Raji (cell line): ENCODE data around the gene TRIM26.

Source experiments
- POLR2A ChIP-seq: IDR thresholded peaks from 2 replicates; pipeline ENCODE4 v1.6.1; 2011; ENCODE audit warnings: low read depth, low read length, control low read depth; ENCODE audit not compliant: insufficient read depth

The TRIM26 gene

DNA sequence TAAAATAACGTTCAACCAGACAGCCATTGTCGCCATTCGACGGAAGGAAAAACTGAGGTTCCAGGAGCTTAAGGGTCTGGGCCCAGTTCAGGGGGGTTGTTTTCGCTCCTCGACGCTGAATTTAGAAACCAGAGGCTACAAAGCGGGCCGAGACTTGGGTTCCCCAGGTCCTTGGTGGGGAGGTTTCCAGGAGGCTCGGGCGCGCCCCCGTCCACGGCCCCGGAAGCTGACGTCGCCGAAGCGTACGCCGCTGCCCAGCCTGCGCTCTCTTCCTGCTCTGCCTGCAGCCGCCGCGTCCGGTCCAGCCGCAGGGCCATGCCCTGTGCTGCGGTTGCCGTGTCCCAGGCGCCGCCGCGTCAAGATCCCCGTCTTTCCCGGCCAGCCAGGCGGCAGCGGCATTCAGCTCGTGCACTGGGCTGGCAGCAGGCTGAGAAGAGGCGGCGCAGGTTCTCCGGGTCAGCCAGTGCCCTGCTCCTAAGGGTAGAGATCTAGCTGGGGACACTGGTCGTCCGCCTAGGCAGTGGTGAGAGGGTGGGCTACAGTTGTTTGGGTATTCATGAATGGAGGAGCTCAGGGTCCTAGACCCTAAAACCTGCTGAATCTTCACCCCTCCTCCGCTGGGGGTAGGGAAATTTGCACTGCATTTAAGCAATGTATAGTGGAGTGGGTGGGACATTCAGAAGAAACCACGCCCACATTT, 901 bp upstream of the TRIM26 start:
- TF ChIP-seq POLR2A: peak; percentile 92

DNA sequence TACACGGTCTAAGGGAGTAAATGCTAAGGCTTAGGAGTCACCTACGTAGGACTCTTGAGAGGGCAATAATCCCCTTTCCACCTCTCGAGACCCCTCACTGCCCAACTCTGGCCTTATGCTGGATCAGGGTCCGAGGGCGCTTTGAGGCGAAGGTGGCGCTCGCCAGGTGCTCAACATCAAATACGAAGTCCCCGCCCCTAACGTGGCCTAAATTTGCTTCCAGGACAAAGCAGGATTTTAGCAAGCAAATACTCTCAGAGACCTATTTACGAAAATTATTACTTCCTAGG, 406 bp upstream of the TRIM26 start:
- no peak for TF ChIP-seq POLR2A

DNA sequence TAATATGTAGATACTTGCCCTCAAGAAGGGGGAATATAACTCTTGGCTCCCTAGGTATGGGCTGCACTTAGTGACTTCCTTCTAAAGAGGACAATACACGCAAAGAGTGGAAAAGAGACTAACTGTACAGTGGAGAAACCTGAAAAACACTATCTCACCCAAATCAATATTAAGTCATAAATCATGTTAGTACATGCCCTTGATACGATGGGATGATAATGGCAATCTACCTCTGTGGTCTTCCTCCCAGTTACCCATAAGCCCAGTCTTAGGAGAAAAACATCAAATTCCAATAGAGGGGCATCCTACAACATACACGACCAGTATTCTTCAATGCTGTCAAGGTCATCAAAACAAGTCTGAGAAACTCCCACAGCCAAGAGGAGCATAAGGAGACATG, 1.3 kb downstream of the TRIM26 start:
- no peak for TF ChIP-seq POLR2A

DNA sequence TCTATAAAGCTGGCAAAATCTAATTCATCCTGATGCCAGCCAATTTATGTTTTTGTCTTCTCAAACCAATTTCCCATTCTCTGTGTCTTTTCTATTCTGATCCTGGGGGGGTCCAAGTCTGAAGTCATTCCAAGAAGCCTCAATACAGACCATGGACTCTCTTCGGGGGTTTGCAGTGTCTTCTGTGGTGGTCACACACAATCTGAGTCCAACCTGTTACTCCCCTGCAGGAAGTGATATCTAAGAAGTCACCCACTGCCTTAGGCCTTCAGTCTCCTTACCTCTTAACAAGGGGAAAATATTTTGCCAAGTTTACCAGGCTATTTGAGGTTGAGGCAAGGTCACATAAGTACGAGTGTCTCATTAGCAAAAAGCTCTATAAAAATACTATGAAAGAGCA, 1.9 kb downstream of the TRIM26 start:
- no peak for TF ChIP-seq POLR2A

DNA sequence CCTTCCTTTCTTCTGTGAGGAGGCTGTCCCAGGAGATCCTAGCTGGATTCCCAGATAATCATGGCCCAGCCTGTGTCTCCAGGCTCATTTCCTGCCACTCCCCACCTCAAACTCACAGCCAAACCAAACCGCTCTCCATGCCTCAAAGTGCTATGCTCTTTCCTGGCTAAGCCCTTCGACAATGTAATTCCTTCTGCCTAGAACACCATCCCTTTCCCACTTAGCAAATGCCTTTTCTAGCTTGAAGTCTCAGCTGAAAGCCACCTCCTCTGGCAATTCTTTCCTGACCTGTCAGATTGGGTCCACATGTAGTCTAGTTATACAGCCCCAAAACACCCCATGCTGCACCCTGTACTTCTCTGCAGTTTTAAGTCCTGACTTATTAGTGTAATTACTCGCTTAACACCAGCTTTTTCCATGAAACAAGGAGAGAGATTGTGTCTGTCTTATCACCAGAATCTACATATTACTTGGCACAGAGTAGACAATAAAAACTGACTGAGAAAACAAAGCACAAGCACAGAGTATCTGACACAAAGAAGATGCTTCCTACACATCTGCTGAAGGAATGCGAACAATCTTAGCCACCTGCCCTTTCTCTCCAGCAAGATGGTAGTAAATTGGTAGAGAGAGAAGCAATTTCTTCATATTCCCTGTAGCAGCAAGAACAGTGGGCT, 5.4 kb downstream of the TRIM26 start:
- no peak for TF ChIP-seq POLR2A

DNA sequence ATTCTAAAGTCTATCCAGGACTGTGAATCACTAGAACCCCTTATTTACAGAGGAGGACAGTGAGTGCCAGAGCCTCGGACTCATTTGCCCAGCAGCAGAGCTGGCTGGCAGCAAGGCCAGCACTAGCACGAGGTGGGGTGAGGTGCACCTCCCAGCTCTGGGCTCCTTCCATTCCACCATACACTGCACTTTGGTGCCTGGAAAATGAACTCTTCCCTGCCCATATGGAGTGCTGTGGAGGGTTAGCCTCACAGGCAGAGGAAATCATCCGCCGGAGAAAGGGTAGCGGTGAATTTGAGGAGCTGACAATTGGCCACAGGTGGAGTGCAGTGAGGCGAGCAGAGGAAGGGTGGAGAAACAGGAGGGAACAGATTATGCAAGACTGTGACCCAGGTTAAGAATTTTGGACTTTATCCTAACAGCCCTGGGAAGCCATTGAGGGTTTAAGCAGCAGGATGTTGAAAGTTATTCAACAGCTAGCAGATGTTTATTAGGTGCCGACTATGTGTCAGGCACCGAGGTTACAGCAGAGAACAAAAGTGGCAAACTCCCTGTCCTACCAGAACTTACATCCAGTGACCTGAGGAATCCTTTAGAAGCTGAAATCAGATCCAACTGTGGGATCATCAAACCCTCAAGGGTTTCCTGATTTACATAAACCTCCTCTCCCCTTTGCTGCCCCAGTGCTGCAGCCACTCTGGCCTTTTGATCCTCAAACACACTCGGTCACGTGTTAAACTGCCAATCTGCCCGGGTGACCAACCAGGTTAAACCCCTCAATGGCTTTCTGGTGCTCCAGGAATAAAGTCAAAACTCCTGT, 6.2 kb downstream of the TRIM26 start:
- no peak for TF ChIP-seq POLR2A

DNA sequence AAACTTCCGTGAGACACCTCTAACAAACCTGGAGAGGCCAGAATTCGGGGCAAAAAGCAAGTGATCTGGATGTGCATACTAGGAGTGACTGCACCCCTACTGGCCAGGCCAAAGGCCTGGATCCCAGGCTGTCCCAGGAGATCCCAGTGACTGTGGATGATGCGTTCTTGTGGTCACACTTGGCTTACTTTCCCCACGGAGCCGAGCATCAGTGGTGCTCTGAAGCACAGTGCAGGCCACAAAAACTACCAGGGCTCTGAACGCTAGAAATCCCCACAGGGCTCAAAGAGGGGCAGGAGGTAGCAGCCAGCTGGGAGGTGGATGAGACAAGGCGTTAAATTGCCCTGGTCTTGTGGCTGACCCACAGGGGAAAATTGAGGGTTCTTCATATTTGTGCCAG, 7.1 kb downstream of the TRIM26 start:
- no peak for TF ChIP-seq POLR2A

DNA sequence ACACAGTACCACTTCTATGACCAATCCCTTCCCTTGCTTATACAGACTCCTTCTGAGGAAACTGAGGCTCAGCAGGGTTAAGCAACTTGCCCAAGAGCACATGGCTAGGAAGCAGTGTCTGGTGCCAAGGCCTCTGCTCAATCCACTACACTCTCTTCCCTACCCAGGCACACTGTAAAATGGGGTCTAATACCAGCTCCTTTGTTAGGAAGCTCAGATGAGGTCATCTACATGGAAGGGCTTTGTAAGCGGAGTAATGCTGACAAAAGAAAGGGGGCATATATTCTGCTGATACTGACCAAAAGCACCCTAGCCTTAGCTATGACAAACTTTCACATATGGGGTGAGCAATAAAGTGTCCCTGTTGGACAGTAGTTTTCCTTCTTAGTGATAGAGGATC, 9.1 kb downstream of the TRIM26 start:
- no peak for TF ChIP-seq POLR2A

DNA sequence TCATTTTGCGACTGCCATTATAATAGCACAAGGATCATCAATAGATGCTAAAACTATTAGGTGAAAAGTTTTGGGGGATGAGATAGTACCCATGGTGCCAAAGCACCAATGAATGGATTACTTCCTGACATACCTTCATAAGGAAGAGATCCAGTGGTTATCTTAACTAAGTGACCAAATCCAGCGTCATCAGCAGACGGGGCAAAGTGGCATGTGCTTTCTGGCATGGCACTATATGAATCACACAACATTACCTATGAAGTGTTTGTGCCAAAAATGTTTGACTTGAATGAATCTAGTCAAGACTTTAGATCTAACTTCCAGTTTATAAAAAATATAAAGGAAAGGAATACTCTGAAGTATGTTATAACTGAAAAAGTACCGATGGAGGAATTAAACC, 10.8 kb downstream of the TRIM26 start:
- no peak for TF ChIP-seq POLR2A

DNA sequence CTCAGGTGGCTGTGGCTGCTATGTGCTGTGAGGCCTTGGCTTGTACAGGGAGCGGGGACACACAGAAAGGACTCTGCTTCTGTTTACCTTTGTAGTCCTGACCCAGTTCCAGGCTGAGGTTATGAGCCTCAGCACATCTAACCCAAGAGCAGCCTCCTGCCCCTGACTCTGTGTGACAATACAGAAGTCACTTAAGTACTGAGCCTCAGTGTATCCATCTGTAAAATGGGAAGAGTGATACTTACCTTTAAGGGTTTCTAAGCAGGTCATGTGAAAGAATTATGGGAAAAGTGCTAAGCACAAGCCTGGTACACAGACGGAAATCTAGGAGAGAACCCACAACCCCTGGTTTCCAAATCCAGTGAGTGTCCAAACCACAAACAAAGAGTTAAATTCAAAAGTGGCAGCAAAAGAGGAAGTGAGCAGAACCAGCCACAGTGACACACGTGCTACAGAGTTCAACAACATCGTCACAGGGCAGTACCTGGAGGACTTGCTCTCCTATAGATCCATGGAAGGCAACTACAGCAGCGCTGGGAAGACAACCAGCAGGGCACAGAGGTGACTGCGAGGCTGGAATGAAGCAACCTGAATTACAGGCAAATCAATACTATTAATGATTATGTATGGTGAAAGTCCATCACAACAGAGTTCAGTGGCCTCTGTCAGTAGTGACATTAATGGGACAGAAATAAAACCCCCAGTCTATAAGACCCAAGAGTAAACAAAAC, 12.5 kb downstream of the TRIM26 start:
- TF ChIP-seq POLR2A: no peak

DNA sequence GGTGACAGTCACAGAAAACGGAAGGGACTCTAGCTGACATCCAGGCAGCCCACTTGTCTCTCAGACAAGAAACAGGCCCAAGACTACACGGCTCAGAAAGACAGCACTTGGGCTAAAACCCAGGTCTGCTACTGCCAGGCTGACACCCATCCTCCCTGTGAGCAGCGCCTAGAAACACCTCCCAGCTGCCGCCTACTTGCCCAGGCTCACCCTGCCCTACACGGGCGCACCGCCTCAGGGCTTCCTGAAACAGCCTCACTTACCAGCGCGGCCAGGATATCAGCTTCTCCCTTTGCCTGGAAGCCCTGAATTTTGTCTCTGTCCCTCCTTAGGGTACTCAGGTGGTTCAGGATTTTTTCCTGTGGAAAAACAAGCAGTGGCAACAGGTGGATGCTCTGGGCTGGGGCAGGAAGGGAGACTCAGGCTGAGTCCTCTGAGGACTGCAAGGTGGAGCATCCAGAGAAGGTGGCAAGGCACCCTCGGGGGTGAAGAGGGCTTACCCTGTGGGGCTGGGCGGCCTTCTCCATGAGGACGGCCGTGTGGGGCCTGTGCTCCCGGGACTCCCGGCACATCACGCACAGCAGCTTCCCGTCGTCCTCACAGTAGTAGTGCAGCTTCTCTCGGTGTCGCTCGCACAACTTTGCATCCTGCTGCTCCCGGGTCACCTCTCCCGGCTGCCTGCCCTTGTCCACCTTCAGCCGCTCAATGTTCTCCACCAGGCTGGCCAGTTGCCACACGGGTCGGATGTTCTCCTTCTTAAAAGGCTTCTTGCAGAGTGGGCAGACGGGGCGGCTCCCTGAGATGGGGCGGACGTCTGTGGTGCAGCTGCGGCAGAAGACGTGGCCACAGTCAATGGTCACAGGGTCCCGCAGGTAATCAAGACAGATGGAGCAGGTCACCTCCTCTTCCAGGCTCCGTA, 14.8 kb downstream of the TRIM26 start:
- TF ChIP-seq POLR2A: no peak

DNA sequence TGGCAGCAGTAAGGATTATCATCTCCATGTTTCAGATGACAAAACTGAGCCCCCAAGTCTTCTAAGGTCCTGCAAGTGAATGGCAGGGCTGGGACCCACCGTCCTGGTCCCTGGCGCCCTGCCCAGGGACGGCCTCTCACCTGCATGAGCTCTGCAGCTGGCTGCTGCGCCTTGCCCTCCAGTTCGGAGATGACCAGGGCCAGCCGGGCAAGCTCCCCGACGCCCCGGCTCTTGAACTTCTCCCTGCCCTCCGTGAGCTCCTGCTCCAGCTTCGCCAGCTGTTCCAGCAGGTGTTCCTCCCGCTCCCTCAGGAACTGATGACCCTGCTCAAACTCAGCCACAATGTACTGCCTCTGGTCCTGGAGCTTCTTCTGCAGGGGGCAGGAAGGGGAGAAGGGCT, 16.8 kb downstream of the TRIM26 start:
- no peak for TF ChIP-seq POLR2A

DNA sequence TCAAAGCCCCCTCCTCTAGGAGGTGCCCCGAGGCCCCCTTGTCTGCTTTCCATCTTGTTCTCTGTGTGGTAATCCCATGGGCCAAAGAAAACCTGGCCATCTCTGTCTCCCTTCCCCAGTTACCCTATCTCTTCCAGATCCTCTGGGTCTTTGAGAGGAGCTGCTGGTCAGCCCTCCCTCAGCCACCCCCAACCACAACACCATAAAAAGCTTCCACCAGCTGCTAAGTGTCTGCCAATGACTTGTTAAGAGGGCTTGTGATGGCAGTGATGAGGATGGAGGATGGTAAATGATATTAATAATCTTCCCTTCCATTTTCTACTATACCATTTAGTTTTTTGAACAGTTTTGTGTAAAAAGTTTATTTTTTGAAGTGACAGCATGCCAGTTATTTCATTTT, 17.3 kb downstream of the TRIM26 start:
- no peak for TF ChIP-seq POLR2A
